ENCODE results near the gene CASZ1. TPM values are rescaled to one million over a fixed set of nuclear protein-coding genes. Genes with fewer than 3 reads are reported as not detected.

Gene CASZ1
- total RNA-seq, 2 donors from 2014 or later: 44.3 to 50.3 TPM

GRCh38 chr1:10693152-10693496, 103.3 kb downstream of the CASZ1 start:
- no peak for DNase-seq (ENCODE audit: low spot score)
- H3K4me1 ChIP-seq: peaks cover 0 to 74% of the 10 kb centered on the region in 2 donors
- H3K36me3 ChIP-seq: no peaks in the 10 kb centered on the region
- no peaks in the 10 kb centered on the region for H3K27me3 ChIP-seq
- H3K9me3 ChIP-seq: no peaks in the 10 kb centered on the region
- H3K27ac ChIP-seq: peak overlapping the region; percentile 89 to 90
- H3K4me3 ChIP-seq: peak overlapping the region; percentile 56 to 81
- no peak for TF ChIP-seq CTCF (IDR thresholded peaks at IDR 0.05)

DNA sequence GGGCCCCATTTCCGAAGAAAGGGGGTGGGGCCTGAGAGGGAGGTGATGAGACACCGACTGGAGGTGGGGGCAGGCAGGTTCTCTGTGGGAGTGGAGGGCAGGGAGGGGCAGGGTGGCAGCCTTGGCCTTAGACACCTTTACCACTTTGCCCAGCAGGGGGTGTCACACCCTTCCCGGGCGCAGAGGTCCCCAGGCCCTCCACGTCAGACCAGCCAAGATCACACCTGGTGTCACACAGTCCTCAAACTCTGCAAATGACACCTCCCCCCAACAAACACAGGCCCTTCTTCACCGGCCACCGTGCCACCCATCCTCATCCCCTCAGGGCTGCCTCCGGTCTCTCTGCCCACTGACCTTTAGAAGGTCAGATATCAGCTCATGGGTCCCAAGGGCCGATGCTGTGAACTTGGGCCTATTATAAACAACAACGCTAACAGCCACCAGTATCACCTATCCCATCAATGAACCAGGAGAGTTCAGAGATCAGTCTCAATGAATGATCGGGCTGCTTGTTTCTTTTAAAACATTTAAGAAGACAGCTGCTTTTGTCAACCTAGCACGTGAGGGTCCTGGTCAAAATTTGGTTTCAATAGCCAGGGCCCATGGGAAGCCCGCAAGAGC, 103.9 kb downstream of the CASZ1 start:
- Histone ChIP-seq H3K4me1 (peaks cover 0 to 80% of the 10 kb centered on the region in 2 donors), H3K36me3 (no peaks in the 10 kb centered on the region), H3K27me3 (no peaks in the 10 kb centered on the region), H3K4me3 (peak overlapping the region; percentile 56 to 81), H3K9me3 (no peaks in the 10 kb centered on the region), H3K27ac (peak overlapping the region; percentile 89 to 90)
- peak in 1 of 2 donors; percentile 59 for TF ChIP-seq CTCF (IDR thresholded peaks at IDR 0.05)
- DNase-seq (ENCODE audit: low spot score): no peak

DNA sequence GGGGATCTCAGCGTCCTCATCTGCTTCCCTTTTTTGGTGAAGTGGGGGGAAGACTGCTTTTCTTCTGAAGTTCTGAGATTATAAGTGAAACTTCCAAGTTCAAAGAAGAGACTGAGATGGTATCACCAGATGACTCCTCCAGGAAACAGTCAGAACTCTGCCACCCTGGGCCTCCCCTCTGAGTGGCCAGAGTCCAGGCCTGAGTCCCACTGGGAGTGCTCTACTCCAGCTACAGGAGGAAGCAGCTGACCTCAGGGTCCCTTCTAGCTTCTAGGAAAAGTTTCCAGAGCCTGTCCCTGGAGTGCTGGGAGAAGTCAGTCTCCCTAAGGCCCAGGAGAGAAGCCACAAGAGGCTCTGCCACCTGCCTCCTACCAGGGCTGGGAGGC, 104.7 kb downstream of the CASZ1 start:
- H3K4me3 ChIP-seq: no peak overlapping the region
- no peaks in the 10 kb centered on the region for H3K27me3 ChIP-seq
- H3K27ac ChIP-seq: peak overlapping the region; percentile 89 to 90
- H3K9me3 ChIP-seq: no peaks in the 10 kb centered on the region
- peaks cover 0 to 84% of the 10 kb centered on the region in 2 donors for H3K4me1 ChIP-seq
- no peak for DNase-seq (ENCODE audit: low spot score)
- TF ChIP-seq CTCF (IDR thresholded peaks at IDR 0.05): no peak
- no peaks in the 10 kb centered on the region for H3K36me3 ChIP-seq

DNA sequence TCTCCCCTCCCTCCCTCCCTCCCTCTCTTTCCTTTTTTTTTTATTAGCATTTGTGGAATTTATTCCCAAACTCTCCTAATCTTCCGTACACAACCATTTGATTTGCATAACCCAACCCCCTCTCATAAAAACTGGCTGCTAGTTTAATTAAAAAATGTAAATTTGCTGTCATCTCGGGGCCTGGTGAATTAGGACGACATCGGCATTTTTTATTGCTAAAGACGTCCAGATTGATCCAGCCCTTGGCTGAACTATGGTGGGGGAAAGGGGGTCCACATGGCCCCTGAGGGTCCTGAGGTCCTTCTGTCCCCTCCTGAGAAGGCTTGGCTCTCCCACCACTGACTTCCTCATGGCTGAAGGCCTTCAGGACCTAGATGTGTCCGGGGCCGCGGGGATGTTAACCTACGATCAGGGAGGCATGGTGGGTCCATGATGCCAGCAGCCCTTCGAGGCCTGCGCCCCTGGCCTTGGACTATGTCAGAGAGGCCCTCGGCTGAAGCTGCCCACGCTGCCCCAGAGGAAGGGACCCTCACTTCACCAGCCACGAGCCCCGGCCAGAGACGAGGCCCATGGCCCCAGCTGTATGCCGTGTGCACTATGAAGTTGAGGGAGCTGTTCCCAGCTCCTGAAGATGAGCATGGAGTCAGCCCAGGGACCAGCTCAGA, 105.2 kb downstream of the CASZ1 start:
- Histone ChIP-seq H3K27ac (peak overlapping the region; percentile 89 to 90), H3K4me1 (peaks cover 0 to 84% of the 10 kb centered on the region in 2 donors)
- TF ChIP-seq CTCF (IDR thresholded peaks at IDR 0.05): no peak

GRCh38 chr1:10690484-10690883, 106.0 kb downstream of the CASZ1 start:
- TF ChIP-seq CTCF (IDR thresholded peaks at IDR 0.05): no peak
- Histone ChIP-seq H3K36me3 (no peaks in the 10 kb centered on the region), H3K27ac (peak overlapping the region; percentile 86 to 90), H3K27me3 (no peaks in the 10 kb centered on the region), H3K9me3 (no peaks in the 10 kb centered on the region), H3K4me3 (no peak overlapping the region), H3K4me1 (peaks cover 0 to 84% of the 10 kb centered on the region in 2 donors)
- DNase-seq (ENCODE audit: low spot score): no peak

More for the DNA sequence above, 105.2 kb downstream of the CASZ1 start:
- Histone ChIP-seq H3K27me3 (no peaks in the 10 kb centered on the region), H3K36me3 (no peaks in the 10 kb centered on the region), H3K9me3 (no peaks in the 10 kb centered on the region), H3K4me3 (no peak overlapping the region)
- no peak for DNase-seq (ENCODE audit: low spot score)
